NOMO-1 (cell line): Measurements from ENCODE around the gene EDN1.
"Not testable (repeated sequence)": the region's sequence is repeated elsewhere in the genome, so short reads cannot be mapped to it uniquely, and the experiment has no call there.

Experiments used
- DNase-seq, 2 experiments: peaks; one replicate each; lab custom pipeline; 2025; ENCODE audit not compliant: unreplicated experiment in 2 of 2; lab: John Stamatoyannopoulos, UW

The EDN1 gene

DNA sequence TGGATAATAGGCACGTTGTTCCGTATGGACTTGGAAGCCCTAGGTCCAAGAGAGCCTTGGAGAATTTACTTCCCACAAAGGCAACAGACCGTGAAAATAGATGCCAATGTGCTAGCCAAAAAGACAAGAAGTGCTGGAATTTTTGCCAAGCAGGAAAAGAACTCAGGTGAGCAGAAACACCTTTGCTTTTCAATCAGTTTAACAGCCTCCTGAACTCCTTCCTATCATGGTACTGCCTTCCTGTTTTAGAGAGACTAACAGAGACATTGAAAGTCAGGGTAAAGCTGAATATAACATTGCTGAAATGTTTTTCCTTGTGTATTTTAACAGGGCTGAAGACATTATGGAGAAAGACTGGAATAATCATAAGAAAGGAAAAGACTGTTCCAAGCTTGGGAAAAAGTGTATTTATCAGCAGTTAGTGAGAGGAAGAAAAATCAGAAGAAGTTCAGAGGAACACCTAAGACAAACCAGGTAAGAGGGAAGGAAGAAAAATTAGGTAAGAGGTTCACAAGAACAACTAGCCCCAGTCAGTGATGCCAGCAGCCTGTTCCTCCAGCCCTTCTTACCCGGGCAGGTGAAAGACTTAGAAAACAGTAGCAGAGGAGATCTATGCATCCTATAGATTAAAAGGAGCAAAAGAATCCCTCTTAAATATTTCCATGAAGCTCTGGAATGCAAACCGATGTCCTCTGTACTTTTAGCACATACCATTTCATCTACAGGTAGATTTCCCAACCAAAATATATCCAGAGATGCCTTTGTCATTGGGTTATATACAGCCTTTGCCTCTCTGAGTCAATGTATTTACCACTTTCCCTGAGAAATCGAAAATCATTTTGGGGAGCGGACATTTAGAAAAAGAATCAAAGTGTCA, 4.0 kb downstream of the EDN1 start:
- no peak for DNase-seq

DNA sequence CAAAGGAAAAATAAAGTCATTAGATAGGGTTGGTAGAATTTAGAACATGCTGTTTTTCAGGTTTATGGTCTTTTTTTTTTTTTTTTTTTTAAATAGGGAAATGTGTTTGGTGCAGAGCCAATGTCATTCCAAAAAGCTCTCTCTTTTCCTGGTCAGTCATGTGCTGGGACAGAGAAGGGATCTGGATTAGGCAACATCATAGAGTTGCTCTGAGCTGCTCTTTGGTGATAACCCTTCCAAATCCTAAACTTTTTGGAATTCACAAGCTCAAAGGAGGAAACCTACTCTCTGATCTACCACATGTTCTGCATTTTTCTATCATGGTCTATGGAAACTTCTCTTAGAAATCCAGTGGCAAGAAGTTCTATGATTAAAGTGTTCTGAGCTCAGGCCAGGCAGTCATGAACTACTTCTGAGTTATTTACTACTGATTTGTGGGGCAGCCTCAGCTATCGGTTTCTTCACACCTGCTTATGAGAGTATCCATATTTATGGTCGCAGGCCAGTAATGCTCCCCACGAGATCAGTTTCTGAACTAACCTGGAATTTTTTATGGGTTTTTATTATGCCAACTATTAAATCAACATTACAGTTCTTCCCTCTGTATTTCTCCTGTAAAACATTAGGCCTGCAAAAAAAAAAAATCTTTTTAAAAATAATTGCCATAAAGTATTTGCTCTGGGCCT, 4.8 kb downstream of the EDN1 start:
- no peak for DNase-seq

DNA sequence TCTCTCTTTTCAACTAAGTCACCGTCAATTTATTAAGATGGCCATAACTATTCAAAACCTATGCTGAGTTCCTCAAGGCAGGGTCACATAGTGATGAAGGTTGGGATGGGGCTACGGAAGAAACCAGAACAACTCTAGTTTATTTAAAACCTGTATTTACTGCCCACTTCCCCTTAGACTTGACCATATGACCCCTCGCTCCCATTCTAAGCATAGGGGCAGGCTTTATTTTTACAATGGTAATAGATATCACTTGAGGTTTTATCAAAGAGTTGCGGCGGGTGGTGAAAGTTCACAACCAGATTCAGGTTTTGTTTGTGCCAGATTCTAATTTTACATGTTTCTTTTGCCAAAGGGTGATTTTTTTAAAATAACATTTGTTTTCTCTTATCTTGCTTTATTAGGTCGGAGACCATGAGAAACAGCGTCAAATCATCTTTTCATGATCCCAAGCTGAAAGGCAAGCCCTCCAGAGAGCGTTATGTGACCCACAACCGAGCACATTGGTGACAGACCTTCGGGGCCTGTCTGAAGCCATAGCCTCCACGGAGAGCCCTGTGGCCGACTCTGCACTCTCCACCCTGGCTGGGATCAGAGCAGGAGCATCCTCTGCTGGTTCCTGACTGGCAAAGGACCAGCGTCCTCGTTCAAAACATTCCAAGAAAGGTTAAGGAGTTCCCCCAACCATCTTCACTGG, 5.5 kb downstream of the EDN1 start:
- DNase-seq = no peak

DNA sequence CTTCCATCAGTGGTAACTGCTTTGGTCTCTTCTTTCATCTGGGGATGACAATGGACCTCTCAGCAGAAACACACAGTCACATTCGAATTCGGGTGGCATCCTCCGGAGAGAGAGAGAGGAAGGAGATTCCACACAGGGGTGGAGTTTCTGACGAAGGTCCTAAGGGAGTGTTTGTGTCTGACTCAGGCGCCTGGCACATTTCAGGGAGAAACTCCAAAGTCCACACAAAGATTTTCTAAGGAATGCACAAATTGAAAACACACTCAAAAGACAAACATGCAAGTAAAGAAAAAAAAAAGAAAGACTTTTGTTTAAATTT, 6.1 kb downstream of the EDN1 start:
- DNase-seq = no peak

DNA sequence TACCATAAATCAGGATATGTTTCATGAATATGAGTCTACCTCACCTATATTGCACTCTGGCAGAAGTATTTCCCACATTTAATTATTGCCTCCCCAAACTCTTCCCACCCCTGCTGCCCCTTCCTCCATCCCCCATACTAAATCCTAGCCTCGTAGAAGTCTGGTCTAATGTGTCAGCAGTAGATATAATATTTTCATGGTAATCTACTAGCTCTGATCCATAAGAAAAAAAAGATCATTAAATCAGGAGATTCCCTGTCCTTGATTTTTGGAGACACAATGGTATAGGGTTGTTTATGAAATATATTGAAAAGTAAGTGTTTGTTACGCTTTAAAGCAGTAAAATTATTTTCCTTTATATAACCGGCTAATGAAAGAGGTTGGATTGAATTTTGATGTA, 6.4 kb downstream of the EDN1 start:
- no peak for DNase-seq

DNA sequence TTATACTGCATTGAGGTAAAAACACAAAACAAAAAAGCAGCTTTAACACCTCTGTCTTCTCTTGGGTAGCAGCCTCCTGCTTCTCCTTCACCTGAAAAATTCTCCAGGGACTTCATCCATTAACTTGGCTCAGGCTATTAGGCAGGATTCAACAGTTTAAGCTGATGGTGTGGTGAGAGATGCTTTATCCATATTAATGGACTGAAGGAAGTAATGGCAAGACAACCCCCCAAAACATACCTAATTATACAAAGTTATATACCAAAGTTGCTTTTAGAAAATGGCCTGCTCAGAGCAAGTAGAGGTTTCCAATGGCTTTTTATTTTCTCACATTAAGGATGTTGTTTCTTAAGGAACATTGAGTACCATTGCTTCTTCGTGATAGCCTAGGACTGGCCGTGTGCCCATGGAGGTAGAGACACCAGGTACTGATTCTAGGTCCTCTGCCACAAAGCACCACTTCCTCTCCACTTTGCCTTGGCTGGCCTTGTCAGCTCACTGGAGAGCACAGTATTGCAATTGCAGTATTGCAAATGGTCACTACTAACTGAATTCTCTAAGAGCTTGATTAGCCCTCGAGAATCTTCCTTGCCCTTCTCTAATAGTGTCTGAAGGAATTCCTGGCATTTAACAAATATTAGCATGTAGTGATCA, 7.3 kb downstream of the EDN1 start:
- DNase-seq = no peak

DNA sequence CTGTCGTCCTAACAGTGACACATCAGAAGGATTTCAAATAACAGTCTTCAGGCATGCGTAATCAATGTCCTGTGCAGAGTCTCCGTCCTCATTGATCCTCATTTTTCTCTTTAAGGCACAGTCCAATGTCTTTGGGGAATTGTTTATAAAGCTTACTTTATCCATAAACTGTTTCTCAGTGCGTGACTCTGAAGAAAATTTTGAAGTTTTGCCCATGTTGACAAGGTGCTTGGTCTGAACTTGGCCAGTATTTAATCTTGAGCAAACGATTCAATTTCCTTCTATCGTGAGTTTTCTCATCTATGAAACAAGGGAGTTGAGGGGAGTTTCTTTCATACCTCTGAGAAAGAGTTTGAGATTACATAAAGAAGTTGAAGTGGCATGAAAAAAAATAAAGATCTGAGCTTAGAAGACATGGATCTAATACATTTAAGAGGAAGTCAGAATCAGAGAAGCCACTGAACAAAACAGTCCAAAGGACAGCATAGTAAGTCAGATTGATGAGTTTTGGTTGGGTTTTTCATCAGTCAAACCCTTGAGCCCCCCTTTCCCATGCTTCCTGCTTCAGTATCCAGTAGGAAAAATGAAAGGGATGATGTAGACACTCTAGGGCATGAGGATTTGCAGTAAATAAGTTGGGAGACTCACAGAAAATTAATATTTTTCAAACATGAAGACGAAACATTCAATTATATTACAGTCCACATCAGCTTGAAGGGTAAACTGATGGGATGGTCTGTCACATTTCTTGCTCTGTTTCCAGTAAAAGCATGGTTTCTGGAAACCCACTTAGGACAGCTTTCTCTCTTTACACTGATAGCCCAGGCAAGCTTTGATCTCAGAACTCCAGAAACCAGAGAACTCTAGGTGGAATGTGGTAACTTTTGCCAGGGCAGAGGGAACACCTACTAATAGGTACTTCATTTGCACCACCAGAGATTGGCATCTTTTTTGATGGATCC, 8.1 kb downstream of the EDN1 start:
- no peak for DNase-seq

DNA sequence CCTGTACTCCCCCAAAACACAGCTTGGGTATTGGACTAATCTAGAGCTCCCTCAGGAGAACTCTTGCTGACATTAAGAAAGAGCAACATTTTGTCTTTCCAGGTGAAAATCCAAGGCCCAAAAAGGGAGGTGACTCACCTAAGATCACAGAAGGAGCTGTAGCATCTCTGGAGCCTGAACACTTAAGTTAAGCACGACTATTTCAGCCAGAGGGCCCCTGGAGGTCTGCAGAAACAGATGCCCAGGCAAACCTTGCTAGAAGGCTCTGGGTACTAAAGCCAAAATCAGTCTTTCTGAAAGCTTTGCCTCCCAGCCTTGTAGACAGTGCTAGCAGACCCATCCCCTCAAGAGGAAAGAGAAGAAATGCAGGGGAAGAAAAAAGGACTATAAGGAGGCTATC, 8.8 kb downstream of the EDN1 start:
- DNase-seq = no peak

DNA sequence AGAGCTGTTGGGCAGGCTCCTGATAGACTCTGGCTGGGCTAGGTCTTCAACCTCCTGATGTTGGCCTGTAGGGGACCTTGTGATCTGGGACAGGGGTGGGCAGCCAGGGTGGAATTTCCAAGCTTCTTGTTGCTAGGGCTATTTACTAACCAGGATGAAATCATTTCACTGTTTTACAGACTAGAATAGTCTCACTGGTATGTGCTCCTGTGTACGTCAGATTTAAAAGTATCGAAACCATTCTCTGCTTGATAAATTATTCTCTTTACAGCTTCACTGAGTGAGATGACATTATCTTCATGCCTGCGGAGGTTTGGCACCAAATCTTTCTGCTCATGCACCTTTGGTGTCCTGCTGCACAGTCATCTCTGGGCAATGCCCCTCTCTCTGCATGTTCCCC, 10.9 kb downstream of the EDN1 start:
- no peak for DNase-seq

DNA sequence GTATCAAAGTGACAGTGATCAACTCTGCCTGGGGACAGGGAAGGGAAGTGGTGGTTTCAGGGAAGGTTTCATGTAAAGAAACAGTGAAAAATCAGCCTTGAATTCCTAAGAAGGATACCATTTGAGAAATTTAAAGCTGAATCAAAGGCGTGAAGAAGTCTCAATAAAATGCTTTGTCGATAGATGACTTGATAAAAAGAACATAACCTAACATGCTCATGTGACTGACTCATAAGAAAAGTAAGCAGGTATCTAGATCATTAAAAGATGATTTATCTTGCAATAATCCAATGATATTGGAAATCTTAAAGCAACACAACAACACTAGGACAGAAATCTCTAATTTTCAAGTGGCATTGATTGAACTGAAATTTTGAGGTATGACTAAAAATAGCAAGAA, 14.3 kb downstream of the EDN1 start:
- DNase-seq = no peak

DNA sequence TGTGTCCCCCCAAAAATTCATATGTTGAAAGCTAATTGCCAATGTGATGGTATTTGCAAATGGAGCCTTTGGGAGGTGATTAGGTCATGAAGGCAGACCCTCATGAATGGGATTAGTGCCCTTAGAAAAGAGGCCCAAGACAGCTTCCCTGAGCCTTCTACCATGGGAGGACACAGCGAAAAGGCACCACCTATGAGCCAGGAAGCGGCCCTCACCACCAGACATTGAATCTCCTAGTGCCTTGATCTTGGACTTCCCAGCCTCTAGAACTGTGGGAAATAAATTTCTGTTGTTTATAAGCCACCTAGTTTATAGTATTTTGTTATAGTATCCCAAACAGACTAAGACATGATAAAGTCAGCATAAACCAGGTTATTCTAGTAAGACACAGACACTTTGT, 18.9 kb downstream of the EDN1 start:
- no peak for DNase-seq

DNA sequence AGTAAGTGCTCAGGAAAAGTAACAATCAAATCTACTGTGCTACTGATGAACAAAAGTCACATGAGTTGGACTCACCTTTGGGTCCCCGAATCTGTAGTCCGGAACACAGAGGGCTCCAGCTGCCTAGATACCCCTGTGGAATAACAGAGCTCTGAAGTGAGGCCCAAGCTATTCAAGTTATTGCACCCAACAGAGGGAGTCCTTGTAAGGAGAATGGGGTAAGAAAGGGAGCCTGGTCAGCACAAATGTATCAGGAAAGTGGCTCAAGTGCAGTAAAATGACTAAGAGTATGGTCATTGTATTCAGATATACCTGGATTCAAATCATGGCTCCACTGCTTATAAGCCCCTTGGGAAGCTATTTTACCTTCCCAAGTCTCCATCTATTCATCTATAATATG, 20.9 kb downstream of the EDN1 start:
- DNase-seq = no peak

DNA sequence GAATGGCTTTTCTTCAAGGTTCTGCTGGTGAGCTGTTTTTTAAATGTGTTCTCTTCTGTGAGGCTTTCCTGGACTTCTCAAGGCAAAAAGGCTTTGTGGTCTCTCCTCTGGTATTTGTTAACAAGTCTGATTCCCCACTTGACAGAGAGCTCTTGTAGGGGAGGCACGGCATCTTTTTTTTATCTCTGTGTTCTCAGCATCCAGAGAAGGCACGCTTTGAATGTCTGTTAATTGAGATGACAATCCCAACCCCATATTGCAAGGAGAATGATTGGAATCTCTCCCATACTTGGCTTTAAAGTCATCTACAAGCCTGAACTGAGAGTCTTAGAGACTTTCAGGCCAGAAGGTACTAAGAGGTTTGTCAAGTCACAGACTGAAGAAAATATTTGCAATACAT, 22.6 kb downstream of the EDN1 start:
- no peak for DNase-seq

DNA sequence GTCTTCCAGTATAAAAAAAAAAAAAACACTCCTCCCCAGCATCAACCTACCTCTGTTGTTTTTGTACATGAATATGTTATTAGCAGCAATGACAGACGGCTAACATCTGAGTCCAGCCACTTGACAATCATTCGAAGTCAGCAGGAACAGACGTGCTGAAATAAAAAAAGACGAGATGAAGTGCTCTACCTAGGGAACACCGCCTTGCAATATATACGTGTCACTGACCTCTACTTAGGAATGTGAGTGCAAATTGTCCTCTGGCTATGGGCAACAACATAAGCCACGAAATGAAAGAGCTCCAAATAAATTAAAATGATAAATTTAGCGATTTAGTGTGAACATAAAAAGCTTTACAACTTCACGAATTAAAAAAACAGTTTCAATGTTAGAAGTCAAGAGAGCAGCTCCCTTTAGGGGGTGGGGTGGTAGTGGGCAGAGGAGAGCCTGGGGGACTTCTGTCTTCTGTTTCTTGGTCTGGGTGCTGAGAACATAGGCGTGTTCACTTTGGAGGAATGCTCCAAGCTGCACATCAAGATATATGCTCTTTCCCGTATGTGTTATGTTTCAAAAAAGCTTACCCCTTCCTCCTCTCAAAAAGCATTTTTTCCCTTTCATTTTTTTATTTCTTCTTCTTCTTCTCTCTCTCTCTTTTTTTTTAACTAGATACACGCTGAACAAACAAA, 23.3 kb downstream of the EDN1 start:
- DNase-seq = no peak

DNA sequence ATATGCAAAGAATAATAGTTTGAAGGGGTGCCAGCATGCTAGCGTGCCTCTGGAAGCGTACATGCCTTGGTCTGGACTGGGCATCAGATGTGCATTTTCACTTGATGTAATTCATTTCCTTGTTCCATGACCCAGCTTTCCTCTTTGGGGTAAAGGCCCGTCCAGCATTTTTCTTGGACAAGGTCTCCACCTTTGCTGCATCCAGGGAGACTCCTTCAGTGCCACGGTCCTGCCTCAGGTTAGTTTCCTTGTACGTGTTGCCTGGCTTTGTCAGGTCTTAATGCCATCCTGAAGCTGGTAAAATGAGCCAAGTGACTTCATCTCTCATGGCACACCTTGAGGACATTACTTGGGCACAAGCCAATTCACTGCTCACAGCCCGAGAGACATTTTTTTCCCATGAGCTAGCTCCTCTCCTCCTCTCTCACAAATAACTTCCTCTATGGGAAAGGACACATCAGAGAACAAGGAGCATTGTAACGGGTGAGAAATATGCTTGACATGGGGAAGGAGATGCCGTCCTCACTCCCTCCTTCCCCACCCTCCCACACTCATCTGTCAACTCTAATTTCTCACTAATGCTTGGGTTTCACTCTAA, 23.9 kb downstream of the EDN1 start:
- no peak for DNase-seq

DNA sequence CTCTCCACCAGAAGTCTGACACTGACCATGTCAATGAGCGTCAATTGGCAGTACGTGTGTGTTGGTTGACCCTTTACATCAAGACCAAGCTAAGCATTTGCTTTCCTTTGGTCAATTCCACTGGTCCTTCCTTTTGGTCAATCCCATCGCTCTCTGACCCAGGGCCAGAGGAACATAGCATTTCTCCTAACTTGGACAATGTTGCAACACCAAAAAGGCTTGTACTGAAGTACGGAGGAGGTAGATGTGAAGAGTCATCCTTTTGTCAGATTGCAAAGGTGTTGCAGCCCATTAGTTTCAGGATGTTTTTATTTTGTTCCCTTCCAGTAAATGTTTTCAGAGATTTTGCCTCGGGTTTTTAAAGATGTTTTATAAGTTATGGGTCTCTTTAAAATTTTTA, 24.6 kb downstream of the EDN1 start:
- DNase-seq = no peak

DNA sequence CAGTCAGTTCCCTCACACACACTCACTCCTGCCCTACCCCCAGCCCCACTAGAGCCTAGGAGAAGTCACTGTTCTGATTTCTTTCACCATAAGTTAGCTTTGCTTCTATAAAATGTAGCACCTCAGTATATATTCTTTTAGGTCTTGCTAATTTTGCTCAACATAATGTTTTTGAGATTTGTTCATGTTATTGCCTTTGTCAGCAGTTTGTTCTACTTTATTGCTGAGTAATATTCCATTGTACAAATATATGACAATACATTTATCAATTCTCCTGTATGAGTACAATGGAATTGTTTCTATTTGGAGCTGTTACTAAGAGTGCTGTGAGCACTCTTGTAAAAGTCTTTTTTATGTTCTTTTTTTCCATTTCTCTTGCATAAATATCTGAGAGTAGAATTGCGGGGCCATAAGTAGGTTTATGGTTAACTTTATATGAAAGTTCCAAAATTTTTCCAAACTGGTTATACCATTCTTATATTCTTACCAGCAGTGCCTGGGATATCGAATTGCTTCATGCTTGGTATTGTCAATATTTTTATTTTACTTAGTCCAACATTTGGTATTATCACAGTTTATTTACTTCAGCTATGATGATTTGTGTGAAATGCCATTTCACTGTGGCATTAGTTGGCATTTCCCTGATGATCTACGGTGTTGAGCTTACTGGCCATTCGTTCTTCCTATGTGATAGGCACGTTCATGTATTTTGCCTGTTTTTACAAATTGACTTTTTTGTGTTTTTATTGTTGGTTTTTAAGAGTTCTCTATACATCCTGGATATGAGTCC, 25.3 kb downstream of the EDN1 start:
- no peak for DNase-seq

DNA sequence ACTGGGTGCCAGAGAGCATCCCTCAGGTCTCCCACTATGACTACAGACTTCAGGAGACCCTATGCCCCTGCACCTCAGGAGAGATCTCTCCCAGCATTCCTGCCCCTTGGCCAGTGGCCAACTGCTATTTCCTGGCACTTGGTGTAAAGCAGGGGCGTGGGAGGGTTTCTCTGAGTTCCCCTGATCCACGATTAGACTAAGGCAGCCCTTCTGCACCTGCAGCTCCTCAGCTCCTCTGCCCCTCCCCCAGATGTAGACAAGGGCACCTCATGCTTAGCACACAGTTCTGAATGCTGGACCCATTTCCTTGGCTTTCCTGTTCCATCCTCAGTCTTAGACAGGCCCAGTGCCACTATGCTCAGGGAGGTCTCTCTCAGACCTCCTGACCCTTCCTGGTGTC, 28.6 kb downstream of the EDN1 start:
- DNase-seq = no peak

DNA sequence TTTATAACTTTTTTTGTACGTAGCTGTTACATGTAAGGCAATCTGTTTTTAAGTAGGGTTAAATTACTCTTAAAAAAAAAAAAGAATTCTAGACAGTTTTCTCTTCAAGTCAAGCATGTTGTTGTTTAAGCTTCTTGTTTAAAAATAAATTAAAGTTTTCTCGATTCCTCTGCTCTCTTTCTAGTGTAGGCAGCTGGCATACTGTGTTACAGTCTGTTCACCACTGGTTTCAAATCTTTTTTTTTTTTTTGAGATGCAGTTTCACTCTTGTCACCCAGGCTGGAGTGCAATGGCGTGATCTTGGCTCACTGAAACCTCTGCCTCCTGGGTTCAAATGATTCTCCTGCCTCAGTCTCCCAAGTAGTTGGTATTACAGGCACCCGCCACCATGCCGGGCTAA, 29.9 kb downstream of the EDN1 start:
- DNase-seq = not testable (repeated sequence)
